ENCODE data around the gene ZFR2.
"Not testable (repeated sequence)": the region's sequence is repeated elsewhere in the genome, so short reads cannot be mapped to it uniquely, and the experiment has no call there.

ZFR2 gene

DNA sequence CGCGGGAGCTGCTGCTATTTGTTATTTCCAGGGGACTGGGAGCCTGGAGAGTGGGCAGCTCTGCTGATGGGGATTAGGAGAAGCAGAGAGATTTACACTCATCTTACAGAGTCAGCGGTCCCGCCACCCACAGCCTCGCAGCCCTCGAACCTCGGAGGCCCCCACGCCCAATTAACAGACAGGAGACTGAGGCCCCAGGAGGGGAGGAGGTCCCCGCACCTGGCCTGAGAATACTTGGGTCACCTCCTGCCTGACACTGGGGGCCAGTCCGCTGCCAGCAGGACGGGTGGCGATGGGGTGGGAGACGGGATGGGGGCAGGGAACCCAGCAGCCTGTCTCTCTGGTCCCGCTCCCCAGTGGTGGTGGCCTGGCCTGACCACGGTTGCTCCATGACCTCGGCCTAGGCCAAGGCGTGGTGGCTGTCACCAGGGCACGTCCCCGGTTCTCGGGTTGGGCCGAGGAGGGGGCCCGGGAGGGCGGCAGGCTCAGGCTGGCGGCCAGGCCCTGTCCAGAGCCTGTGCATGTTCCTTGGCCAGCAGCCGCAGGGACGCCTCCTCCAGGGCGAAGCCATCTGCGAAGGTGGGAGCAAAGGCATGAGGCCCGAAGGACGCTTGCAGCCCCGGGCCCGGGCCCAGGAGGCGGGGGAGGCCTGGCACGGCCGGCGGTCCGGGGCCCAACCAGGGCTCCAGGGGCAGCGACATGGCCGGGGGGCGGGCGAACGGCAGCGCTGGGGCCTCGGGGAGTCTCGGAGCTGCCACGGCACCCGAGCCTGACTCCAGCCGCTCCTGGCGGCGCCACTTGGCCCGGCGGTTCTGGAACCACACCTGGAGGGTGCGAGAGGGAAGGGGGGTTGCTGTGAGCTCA, 98.5 kb downstream of the ZFR2 start:
- peak; percentile 67 for DNase-seq (ENCODE audit: low spot score)

DNA sequence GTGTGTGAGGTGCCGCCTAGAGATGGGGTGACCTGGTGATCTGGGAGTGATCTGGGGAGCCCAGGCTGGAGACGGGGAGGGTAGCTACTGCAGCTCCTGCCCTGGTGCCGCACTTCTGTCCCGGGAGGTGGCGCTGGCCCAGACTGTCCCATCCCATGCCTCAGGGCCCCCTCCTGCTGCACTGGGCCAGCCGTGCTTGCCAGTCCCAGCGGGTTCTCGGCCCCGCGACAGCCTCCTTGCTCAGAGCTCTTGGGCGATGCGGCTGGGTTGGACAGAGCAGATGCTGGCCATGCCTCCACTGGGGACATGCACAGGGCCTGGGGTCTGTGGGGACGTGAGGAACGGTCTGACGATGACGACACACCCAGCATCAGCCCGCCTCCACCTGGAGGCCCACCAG, 99.3 kb downstream of the ZFR2 start:
- no peak for DNase-seq (ENCODE audit: low spot score)

DNA sequence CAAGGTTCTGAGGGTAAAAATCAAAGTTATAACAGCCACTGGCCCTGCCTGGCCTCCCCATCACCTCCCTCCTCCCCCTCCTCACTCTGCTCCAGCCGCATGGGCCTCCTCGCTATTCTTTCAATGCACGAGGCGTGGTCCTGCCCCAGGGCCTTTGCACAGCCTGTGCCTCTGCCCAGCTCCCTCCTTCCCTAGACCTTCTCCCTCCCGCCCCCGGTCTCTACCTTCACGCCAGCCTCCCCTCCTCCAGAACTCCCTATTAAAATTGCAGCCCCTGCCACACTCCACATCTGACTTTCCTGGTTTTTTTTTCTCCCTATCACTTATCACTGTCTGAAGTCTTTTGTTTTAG, 100.1 kb downstream of the ZFR2 start:
- no peak for DNase-seq (ENCODE audit: low spot score)

DNA sequence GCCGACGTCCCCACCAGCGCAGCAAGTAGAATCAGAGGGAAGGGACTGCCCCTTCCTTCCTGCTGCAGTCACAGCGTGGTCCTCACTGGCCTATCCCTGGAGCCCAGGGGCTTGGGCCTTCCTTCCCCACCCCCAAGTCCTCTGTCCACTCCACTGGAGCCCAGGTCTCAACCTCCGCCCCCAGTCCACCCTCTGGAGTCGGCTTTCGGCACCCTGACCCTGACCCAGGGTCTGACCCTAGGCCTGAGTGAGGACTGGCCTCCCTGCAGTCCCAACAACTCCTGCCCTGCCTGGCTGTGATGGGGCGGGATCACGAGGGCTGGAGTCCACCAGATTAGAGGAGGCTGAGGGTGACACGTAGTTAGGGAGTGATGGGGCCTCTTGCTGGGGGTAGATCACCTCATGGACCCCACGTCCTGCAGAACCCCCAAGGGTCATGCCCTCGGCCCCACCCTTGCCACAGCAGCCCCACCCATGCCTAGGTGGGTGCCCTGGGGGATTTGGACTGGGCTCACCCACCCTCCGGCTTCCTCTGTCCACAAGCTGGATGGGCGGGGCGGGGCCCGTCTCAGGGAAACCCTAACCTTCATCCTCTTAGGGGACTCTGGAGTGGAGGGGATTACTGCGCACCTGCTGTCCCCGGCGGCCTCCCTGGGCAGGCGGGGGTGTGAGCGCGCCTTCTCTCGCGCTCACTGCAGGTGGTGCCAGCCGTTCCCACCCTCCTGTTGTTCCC, 100.7 kb downstream of the ZFR2 start:
- DNase-seq (ENCODE audit: low spot score), result no peak

DNA sequence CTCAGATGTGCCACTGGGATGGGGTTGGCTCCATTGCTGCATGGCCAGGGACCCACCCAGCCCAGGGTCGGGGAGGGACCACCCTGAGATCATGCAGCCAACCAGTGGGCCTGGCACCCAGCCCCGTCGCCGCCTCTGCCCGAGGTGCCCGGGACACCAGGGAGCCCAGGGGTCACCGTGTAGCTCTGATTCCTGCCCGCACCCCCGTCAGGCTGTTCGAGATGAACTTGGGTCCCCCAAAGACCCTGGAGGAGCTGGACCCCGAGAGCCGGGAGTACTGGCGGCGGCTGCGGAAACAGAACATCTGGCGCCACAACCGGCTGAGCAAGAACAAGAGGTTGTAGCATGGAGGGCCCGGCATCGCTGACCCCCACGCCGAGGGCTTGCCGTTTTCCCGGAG, 101.8 kb downstream of the ZFR2 start:
- DNase-seq (ENCODE audit: low spot score), result no peak

DNA sequence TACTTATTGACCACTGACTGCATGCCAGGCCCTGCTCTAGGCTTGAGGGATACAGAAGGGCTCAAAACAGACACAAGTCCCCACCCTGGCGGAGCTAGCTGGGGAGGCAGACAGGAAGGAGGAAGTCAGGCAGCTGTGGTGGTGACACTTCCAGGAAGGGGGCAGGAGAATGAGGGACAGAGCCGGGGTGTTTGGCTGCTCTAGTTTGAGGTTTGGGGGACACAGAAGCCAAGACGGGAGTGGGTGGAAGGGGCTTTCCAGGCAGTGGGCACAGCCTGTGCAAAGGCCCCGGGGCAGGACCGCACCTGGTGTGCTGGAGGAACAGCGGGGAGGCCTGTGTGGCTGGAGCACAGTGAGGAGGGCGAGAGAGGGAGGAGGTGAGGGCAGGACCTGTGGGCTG, 102.3 kb downstream of the ZFR2 start:
- DNase-seq (ENCODE audit: low spot score), result no peak

DNA sequence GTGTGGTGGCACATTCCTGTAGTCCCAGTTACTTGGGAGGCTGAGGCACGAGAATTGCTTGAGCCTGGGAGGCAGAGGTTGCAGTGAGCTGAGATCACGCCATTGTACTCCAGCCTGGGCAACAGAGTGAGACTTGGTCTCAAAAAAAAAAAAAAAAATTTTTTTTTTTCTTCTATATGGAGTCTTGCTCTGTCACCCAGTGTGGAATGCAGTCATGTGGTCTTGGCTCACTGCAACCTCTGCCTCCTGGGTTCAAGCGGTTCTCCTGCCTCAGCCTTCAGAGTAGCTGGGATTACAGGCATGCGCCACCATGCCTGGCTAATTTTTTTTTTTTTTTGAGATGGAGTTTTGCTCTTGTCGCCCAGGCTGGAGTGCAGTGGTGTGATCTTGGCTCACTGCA, 103.1 kb downstream of the ZFR2 start:
- DNase-seq (ENCODE audit: low spot score), result not testable (repeated sequence)

DNA sequence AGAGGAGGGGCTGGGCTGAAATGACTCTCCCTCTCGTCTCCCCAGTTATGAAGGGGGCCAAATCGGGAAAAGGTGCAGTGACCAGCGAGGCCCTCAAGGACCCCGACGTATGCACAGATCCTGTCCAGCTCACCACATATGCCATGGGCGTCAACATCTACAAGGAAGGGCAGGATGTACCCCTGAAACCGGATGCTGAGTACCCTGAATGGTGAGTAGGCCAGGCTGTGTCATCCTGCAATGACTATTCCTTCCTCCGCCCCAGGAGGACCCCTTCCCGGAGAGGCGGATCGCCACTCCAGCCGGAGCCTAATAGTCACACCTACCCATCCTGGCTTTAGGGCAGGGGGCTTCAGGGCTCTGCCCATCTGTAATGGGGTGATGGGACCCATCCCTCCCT, 103.7 kb downstream of the ZFR2 start:
- no peak for DNase-seq (ENCODE audit: low spot score)

DNA sequence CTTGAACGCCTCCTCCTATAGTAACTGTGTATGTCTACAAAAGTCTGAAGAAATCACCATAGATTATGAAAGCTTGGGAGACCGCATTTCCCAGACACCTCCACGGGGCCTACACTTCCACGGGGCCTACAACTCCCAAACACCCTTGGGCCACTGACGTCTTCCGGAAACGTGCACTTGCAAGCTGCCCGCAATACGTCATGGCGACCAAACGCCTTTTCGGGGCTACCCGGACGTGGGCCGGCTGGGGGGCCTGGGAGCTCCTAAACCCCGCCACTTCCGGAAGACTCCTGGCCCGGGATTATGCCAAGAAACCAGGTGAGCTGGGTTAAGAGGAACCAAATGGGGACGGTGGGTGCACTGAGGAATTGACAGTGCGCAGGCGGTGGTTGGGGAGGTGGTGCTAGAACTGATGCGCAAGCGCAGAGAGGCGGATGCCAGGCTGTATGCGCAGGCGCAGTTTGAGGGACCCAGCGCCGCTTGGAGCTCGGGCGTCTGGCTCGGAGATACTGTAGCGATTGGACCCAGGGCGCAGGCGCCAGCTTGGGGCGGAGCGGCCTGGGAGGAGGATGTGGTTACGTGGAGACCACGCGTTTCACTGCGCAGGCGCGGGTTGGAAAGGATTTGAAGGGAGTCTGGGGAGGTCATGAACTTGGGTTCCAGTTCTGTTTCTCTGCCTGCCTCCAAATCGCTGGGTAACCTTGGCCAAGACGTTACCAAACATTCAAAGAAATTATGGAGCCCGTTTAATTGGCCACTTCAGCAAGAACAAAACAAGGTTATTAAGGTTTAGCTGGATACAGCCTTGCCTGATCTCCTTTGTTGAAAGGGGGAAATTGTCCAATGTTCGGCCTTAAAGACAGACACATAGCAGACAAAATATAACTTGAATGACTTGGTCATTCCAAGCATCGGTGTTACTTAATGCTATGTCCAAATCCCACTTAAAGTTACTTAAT, 106.1 kb downstream of the ZFR2 start, which contains the start of gene MRPL54:
Gene MRPL54, plus strand, starts transcription at position 182 of the 959 bp plus-strand sequence. Its CDS starts 19 bp downstream, at position 201.
- DNase-seq (ENCODE audit: low spot score), result peak; percentile 98

DNA sequence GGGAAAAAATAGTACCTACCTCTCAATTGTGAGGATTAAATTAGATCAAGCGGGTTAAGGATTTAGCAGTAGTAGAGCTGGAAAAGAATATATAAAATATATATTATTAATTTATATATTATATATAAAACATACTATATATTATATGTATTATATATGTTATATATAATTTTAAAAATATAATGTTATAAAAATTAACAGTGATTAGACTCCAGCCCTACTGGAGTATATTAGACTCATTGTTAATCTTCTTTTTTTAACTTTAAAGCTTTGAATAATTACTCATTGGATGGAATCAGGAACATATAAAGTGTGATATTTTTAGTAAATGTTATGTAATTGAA, 106.7 kb downstream of the ZFR2 start:
- DNase-seq (ENCODE audit: low spot score), result no peak

DNA sequence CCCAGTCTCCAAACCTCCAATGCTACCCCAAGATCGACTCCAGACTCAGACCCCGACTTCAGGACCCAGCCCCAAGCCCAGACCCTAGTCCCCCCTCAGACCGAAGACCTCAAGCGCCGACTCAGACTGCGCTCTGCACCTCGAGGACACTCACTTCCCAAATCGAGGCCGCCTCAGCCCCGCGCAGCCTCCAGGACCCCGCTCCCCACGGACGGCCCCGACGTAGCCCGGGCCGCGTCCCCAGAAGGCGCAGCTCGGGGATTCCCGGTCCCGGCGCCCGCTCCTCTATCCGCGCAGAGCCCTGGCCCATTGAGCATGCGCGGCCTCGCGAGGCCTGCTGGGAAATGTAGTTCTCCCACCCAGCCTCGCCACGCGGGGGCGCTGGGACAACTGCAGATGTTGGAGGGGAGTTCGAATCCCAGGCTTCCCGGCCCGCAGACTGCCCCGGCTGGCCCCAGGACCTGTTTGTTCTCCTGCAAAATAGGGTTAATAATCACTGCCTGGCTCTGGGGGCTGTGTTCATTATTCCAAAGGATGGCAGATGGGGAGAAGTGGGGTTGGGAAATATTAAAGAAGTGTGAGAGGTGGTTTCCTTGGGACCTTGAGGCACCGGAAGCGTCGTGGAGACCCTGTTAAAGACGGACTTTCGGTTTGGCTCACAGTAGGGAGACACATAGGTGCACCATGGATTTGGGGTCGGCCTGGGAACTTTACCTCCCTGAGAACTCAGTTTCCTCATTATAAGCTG, 107.3 kb downstream of the ZFR2 start, which contains the start of gene APBA3:
Gene APBA3, minus strand, starts transcription at position 311 of the 748 bp plus-strand sequence. CDS start 1,428 bp downstream, outside the sequence.
- DNase-seq (ENCODE audit: low spot score), result peak; percentile 95

DNA sequence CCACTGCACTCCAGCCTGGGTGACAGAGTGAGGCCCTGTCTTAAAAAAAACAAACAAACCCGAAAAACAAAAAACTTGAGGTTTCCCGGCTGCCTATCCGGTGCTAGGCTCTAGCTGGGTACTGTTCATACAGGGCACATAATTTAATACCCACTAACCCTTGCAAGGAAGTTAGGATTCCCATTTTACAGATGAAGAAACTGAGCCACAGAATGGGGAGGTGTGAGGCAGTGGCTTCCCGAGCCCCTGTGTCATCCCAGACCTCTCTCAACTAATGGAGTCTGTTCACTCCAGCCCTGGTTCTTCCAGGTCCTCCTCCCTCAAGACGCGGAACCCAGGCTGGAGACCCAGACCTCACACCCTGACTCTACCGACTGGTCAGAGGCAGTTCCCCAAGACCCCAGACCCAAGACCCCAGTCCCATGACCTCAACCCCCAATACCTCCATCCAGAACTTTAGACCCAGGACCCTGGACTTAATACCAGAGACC, 107.9 kb downstream of the ZFR2 start:
- DNase-seq (ENCODE audit: low spot score), result no peak

DNA sequence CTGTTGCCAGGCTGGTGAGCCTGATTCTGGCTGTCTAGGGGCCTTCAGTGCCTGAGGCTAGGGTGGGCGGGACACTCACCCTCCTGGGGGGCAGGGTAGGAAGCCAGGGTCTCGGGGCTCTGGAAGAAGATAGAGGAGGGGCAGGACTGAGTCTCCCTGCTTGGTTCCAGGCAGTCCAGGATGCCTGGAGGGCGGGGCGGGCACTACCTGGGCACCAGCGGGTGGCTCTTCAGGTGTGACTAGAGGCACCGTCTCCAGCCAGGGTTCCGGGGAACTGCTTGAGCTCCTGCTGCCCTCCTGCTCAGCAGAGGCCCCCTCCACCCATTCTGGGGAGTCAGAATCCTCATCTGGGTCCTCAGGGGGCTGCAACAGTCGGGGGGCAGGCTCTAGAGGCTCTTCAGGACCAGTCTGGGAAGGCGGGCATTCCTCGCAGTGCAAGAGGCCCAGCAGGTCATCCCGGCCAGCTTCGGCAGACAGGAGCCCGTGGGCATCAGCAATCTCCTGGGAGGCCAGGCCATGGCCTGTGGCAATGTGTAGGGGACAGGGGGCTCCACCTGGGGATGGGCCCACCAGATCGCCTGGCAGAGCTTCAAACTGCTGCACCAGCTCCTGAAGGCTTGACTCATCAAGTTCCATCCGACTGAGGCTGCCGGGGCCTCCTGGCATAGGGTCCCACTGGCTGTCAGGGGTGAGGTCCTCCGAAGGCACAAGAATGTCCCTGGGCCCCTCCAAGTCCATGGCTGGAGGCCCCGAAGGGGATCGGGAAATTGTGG, 109.2 kb downstream of the ZFR2 start:
- DNase-seq (ENCODE audit: low spot score), result no peak

DNA sequence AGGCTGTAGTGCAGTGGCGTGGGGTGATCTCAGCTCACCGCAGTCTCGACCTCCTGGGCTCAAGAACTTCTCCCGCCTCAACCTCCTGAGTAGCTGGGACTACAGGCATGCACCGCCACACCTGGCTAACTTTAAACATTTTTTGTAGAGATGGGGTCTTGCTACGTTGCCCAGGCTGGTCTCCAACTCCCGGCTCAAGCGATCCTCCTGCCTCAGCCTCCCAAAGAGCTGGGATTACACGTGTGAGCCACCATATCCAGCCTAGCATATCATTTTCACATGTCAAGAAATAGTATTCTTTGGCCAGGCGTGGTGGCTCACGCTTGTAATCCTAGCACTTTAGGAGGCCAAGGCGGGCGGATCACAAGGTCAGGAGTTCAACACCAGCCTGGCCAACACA, 110.5 kb downstream of the ZFR2 start:
- not testable (repeated sequence) for DNase-seq (ENCODE audit: low spot score)

DNA sequence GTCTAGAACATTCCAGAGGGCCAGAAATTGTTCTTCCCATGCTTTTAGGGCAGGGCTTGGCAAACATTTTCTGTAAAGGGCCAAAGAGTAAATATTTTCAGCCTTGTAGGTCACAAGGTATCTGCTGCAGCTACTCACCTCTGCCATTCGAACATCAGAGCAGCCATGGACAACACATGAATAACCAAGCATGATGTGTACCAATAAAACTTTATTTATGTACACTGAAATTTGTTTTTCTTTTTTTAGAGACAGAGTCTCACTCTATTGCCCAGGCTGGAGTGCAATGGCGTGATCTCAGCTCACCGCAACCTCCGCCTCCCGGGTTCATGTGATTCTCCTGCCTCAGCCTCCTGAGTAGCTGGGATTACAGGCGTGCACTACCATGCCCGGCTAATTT, 111.1 kb downstream of the ZFR2 start:
- DNase-seq (ENCODE audit: low spot score), result not testable (repeated sequence)

Measured in iPS-NIHi11 (cell line).